HG03342 (cell line): ENCODE data around the gene PLAAT2.
"Not testable (repeated sequence)": the region's sequence is repeated elsewhere in the genome, so short reads cannot be mapped to it uniquely, and the experiment has no call there.

Source experiments
- ATAC-seq: cut with Tn5 transposase; IDR thresholded peaks from one replicate; pipeline ENCODE4 v1.9.1; 2021; ENCODE audit warnings: mild to moderate bottlenecking, moderate library complexity; ENCODE audit not compliant: unreplicated experiment

PLAAT2 gene

DNA sequence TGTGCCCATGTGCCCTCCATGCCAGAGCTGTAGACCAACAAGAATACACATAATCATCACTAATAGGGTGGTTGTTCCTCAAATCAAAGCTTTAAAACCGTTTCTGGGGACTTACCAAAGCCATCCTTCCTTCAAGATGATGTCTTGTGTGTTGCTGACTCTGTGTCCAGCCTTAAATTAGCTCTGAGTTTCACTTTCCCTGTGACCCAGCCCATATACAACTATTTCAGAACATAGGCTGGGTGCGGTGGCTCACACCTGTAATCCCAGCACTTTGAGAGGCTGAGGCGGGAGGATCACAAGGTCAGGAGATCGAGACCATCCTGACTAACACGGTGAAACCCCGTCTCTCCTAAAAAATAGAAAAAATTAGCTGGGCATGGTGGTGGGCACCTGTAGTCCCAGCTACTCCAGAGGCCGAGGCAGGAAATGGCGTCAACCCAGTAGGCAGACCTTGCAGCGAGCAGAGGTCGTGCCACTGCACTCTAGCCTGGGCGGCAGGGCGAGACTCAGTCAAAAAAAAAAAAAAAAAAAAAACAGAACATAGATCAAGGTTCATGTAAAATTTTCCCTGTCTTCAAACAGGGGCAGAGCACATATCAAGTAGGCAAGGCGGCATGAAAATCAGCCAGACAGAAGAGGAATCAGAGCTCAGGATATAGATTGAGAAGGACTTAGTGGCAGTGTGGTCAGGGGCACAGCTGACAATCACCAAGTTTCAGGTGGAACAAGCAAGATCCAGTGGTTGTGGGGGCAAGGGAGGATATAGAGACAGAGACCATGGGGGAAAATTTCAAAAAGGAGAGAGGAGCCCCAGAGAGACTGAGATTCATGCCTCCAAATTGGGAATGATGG, at the start of gene PLAAT2:
TSS of gene PLAAT2 (minus strand) at position 179 of the 855 bp plus-strand sequence. CDS start at position 124, 55 bp downstream.
- ATAC-seq, result no peak

GRCh38 chr11:63612181-63612580, 49.0 kb upstream of the PLAAT2 start:
- no peak for ATAC-seq

GRCh38 chr11:63611395-63611747, 48.2 kb upstream of the PLAAT2 start:
- ATAC-seq, result no peak

GRCh38 chr11:63610604-63611394, 47.6 kb upstream of the PLAAT2 start:
- ATAC-seq, result no peak

- ATAC-seq, result no peak
These were observed 46.9 kb upstream of the PLAAT2 start for GRCh38 chr11:63609971-63610580.

GRCh38 chr11:63609536-63609935, 46.4 kb upstream of the PLAAT2 start:
- ATAC-seq, result no peak

GRCh38 chr11:63608353-63609345, 45.5 kb upstream of the PLAAT2 start:
- no peak for ATAC-seq

DNA sequence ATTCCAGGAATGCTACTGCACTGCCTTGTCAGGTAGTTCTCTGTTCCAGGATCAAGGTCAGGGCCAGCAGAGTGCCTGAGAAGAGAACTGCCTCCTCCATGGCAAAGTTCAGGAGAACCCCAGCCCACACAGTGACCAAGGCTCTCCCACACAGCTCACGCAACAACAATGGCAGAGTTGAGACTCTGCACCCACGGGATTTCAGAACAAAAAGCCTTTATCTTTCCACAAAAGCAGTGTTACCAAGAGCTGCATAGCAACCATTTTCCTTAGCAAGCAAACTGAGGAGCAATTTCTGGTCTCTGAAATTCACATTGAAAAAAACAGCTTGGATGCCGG, 40.0 kb upstream of the PLAAT2 start:
- no peak for ATAC-seq

- not testable (repeated sequence) for ATAC-seq
These were observed 39.4 kb upstream of the PLAAT2 start for GRCh38 chr11:63602290-63603179.

- ATAC-seq, result no peak
These were observed 36.3 kb upstream of the PLAAT2 start for GRCh38 chr11:63599211-63600122.

DNA sequence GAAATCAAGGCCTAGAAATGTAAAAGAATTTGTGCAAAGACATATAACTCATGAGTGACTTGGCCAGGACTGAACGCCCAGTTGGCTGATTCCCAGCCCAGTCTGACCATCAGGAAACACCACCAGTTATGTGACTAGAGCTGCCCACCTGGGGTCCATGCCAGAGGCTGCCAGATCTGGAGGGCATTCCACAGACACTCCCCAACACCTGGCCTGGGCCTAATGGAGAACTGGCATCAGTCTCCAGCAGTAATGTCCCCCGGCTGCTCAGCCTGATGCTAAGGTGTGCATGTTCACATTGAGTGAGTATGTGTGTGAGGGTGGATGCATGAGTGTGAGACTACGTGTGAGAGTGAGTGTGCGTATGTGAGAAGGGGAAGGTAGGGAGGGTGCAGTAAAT, 35.4 kb upstream of the PLAAT2 start:
- ATAC-seq, result no peak

GRCh38 chr11:63595296-63595695, 32.1 kb upstream of the PLAAT2 start:
- ATAC-seq, result no peak

DNA sequence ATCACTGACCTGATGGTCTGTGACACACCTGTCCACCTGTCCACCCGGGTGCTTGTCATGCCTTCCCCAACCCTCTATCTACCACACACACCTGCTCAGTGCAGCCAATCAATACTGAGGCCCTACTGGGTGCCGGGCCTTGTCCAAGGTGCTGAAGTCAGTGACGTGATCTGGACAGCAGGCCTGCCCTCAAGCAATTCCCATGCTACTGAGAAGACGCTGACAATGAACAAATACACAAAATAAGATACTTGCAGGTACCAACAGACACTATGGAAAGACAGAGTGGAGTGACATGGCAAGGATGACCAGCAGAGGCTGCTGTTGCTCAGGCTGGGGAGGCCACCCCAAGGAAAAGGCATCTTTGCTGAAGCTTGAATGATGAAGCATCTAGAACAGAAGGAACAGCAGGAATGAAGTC, 29.8 kb upstream of the PLAAT2 start:
- no peak for ATAC-seq

- no peak for ATAC-seq
These were observed 27.0 kb upstream of the PLAAT2 start for GRCh38 chr11:63590024-63590788.

GRCh38 chr11:63589000-63589399, 25.8 kb upstream of the PLAAT2 start:
- ATAC-seq, result no peak

DNA sequence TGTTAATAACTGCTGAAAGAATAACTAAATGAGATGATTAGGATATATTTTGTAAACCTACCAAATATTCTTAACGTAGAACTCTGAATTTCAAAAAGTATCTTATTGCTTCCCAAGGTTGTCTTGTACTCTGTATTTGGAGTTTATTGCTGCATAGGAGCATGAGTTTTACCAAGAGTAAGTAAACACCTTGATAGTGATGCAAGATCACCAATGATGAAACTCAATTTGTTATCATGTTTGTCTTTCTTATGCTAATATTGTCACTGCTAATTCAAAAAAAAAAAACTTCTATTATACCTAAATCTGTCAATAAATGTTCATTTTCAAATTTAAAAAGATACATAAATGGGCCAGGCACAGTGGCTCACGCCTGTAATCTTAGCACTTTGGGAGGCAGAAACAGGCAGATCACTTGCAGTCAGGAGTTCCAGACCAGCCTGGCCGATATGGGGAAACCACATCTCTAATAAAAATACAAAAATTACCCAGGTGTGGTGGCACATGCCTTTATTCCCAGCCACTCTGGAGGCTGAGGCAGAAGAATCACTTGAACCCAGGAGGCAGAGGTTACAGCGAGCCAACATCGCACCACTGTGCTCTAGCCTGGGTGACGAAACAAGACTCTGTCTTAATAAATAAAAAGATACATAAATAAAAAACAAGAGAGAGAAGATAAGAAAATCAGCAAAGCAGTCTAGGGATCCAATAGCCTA, 23.4 kb upstream of the PLAAT2 start:
- ATAC-seq, result no peak

GRCh38 chr11:63583357-63583677, 20.1 kb upstream of the PLAAT2 start:
- ATAC-seq, result no peak
